ENCODE measurements around the gene DAB1. TPM values are rescaled to one million over a fixed set of nuclear protein-coding genes. Genes with fewer than 3 reads are reported as not detected.

The DAB1 gene
- total RNA-seq, 1 donor from 2014 or later, result 1.6 TPM

DNA sequence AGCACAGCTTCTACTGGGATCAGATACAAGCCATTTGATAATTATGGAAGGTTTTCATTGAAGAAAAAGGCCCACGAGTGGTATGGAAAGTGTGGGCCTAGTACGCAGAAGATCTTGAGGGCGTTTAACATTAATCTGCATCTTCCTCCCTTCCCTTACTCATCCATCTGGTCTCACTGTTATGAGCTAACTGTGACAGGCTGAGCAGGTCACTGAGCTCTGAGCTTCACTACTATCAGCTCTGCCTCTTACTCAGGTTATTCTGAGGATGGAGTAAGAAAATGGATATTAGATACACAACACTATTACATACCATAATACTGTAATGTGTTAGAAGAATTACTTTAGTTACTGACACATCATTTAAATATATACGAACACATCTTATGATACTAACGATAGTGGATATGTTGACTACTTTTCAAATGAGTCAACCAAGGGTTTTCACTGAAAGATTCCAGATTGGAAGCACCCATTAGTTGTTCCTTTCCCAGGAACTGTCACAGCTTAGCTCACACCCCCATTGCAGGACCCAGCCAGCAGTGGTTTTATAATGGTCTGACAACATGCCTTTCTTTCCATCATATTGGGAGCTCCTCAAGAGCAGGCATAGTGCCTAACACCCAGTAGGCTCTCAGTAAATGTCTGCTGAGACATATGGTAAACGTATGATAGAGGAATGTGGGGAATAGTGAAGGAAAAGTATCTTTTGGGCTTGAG is 360.3 kb downstream of the DAB1 start:
- no peaks in the 10 kb centered on the region for H3K36me3 Mint-ChIP-seq (ENCODE audit: low read depth, unreplicated experiment)
- Histone ChIP-seq H2AFZ (ENCODE audit: low read depth, low read length) (no peak overlapping the region), H3K9ac (ENCODE audit: low read length) (no peak overlapping the region), H3K9me3 (ENCODE audit: insufficient read depth, low read depth, low read length) (no peaks in the 10 kb centered on the region), H3K4me3 (ENCODE audit: insufficient read depth, low read depth, low read length) (no peak overlapping the region), H3K79me2 (ENCODE audit: insufficient read depth, low read length) (no peaks in the 10 kb centered on the region), H4K20me1 (ENCODE audit: insufficient read depth, low read length) (no peaks in the 10 kb centered on the region), H3K4me2 (ENCODE audit: low read length) (no peak overlapping the region), H3K27me3 (ENCODE audit: insufficient read depth, low read length) (no peaks in the 10 kb centered on the region), H3K4me1 (ENCODE audit: insufficient read depth, low read length) (no peaks in the 10 kb centered on the region), H3K36me3 (ENCODE audit: insufficient read depth, low read length) (no peaks in the 10 kb centered on the region), H3K27ac (ENCODE audit: low read depth, low read length) (no peak overlapping the region)
- FAIRE-seq (no peak), DNase-seq (ENCODE audit: low read depth) (no peak)
- peaks cover 7% of the 10 kb centered on the region for H3K4me1 Mint-ChIP-seq (ENCODE audit: low read depth, unreplicated experiment)
- no peak overlapping the region for H3K4me3 Mint-ChIP-seq (ENCODE audit: unreplicated experiment)
- H3K27me3 Mint-ChIP-seq (ENCODE audit: low read depth, unreplicated experiment), result no peaks in the 10 kb centered on the region
- no peak for TF ChIP-seq CTCF (IDR thresholded peaks at IDR 0.05; ENCODE audit: insufficient read depth, low read depth, low read length)
- TF ChIP-seq EZH2 (IDR thresholded peaks at IDR 0.05; ENCODE audit: insufficient read depth, low read length), result no peak
- H3K9me3 Mint-ChIP-seq (ENCODE audit: unreplicated experiment), result no peaks in the 10 kb centered on the region
- H3K27ac Mint-ChIP-seq (ENCODE audit: unreplicated experiment), result no peak overlapping the region

- Mint-ChIP-seq H3K27me3 (ENCODE audit: low read depth, unreplicated experiment) (peaks cover 2% of the 10 kb centered on the region), H3K36me3 (ENCODE audit: low read depth, unreplicated experiment) (no peaks in the 10 kb centered on the region), H3K4me1 (ENCODE audit: low read depth, unreplicated experiment) (peaks cover 5% of the 10 kb centered on the region), H3K4me3 (ENCODE audit: unreplicated experiment) (no peak overlapping the region), H3K9me3 (ENCODE audit: unreplicated experiment) (peaks cover 2% of the 10 kb centered on the region), H3K27ac (ENCODE audit: unreplicated experiment) (no peak overlapping the region)
- H2AFZ ChIP-seq (ENCODE audit: low read depth, low read length), result no peak overlapping the region
- no peaks in the 10 kb centered on the region for H4K20me1 ChIP-seq (ENCODE audit: insufficient read depth, low read length)
- no peak overlapping the region for H3K9ac ChIP-seq (ENCODE audit: low read length)
- H3K27me3 ChIP-seq (ENCODE audit: insufficient read depth, low read length), result no peaks in the 10 kb centered on the region
- peak; percentile 66 for FAIRE-seq
- H3K4me1 ChIP-seq (ENCODE audit: insufficient read depth, low read length), result no peaks in the 10 kb centered on the region
- H3K4me2 ChIP-seq (ENCODE audit: low read length), result no peak overlapping the region
- H3K4me3 ChIP-seq (ENCODE audit: insufficient read depth, low read depth, low read length), result no peak overlapping the region
- H3K27ac ChIP-seq (ENCODE audit: low read depth, low read length), result no peak overlapping the region
- DNase-seq (ENCODE audit: low read depth), result no peak
- H3K79me2 ChIP-seq (ENCODE audit: insufficient read depth, low read length), result no peaks in the 10 kb centered on the region
- no peaks in the 10 kb centered on the region for H3K36me3 ChIP-seq (ENCODE audit: insufficient read depth, low read length)
- no peak for TF ChIP-seq EZH2 (IDR thresholded peaks at IDR 0.05; ENCODE audit: insufficient read depth, low read length)
- no peak for TF ChIP-seq CTCF (IDR thresholded peaks at IDR 0.05; ENCODE audit: insufficient read depth, low read depth, low read length)
- no peaks in the 10 kb centered on the region for H3K9me3 ChIP-seq (ENCODE audit: insufficient read depth, low read depth, low read length)
These were observed 362.5 kb downstream of the DAB1 start for GRCh38 chr1:57061369-57061768.

GRCh38 chr1:57060451-57060850 is 363.4 kb downstream of the DAB1 start:
- no peaks in the 10 kb centered on the region for H4K20me1 ChIP-seq (ENCODE audit: insufficient read depth, low read length)
- H3K36me3 ChIP-seq (ENCODE audit: insufficient read depth, low read length), result no peaks in the 10 kb centered on the region
- no peak overlapping the region for H3K4me3 ChIP-seq (ENCODE audit: insufficient read depth, low read depth, low read length)
- no peak overlapping the region for H3K4me2 ChIP-seq (ENCODE audit: low read length)
- Mint-ChIP-seq H3K27me3 (ENCODE audit: low read depth, unreplicated experiment) (peaks cover 2% of the 10 kb centered on the region), H3K4me3 (ENCODE audit: unreplicated experiment) (no peak overlapping the region), H3K9me3 (ENCODE audit: unreplicated experiment) (peaks cover 2% of the 10 kb centered on the region), H3K4me1 (ENCODE audit: low read depth, unreplicated experiment) (peaks cover 5% of the 10 kb centered on the region), H3K27ac (ENCODE audit: unreplicated experiment) (no peak overlapping the region), H3K36me3 (ENCODE audit: low read depth, unreplicated experiment) (no peaks in the 10 kb centered on the region)
- DNase-seq (ENCODE audit: low read depth), result no peak
- no peak for TF ChIP-seq CTCF (IDR thresholded peaks at IDR 0.05; ENCODE audit: insufficient read depth, low read depth, low read length)
- TF ChIP-seq EZH2 (IDR thresholded peaks at IDR 0.05; ENCODE audit: insufficient read depth, low read length), result no peak
- no peak overlapping the region for H3K9ac ChIP-seq (ENCODE audit: low read length)
- no peak overlapping the region for H3K27ac ChIP-seq (ENCODE audit: low read depth, low read length)
- FAIRE-seq, result no peak
- no peaks in the 10 kb centered on the region for H3K4me1 ChIP-seq (ENCODE audit: insufficient read depth, low read length)
- no peaks in the 10 kb centered on the region for H3K79me2 ChIP-seq (ENCODE audit: insufficient read depth, low read length)
- no peak overlapping the region for H2AFZ ChIP-seq (ENCODE audit: low read depth, low read length)
- H3K9me3 ChIP-seq (ENCODE audit: insufficient read depth, low read depth, low read length), result no peaks in the 10 kb centered on the region
- H3K27me3 ChIP-seq (ENCODE audit: insufficient read depth, low read length), result no peaks in the 10 kb centered on the region

Measured in astrocyte (in vitro differentiated cells and primary cell).